Thoracic aorta (tissue), 2 donors: ENCODE measurements around the gene SGCG. TPM values are rescaled to one million over a fixed set of nuclear protein-coding genes. Genes with fewer than 3 reads are reported as not detected.
"Not testable (repeated sequence)": the region's sequence is repeated elsewhere in the genome, so short reads cannot be mapped to it uniquely, and the experiment has no call there.

Experiments
- ATAC-seq: fragments of 150-250 bp; one replicate; pipeline ENCODE4 v1.8.0; 2017; ENCODE audit warnings: low read depth; ENCODE audit not compliant: insufficient number of reproducible peaks, low FRiP score
- DNase-seq: peaks from one replicate; pipeline ENCODE4 v3.0.0-alpha.2; 2020; ENCODE audit warnings: low spot score
- H3K27ac ChIP-seq, 2 donors: fragments of 200-600 bp; sonication (generic); 1 replicate in 1 of 2; 2 replicates in 1 of 2; pipeline ENCODE4 v1.5.1; 2016; ENCODE audit warnings: mild to moderate bottlenecking in 2 of 2, moderate library complexity in 2 of 2
- H3K27me3 ChIP-seq: fragments of 200-600 bp; sonication (generic); replicated peaks from 2 replicates; pipeline ENCODE4 v1.6.0; 2016; ENCODE audit warnings: mild to moderate bottlenecking; ENCODE audit not compliant: insufficient read depth
- H3K36me3 ChIP-seq: fragments of 200-600 bp; sonication (generic); one replicate; pipeline ENCODE4 v1.5.1; 2016
- H3K4me1 ChIP-seq, 2 donors: fragments of 200-600 bp; sonication (generic); 1 replicate in 1 of 2; 2 replicates in 1 of 2; pipeline versions ENCODE4 v1.5.1 to v1.6.0; 2016; ENCODE audit warnings: low read depth in 2 of 2, mild to moderate bottlenecking in 1 of 2; ENCODE audit not compliant: control insufficient read depth in 1 of 2
- H3K4me3 ChIP-seq: fragments of 200-600 bp; sonication (generic); 2 replicates; pipeline ENCODE4 v1.5.1; 2016; ENCODE audit warnings: mild to moderate bottlenecking
- H3K9me3 ChIP-seq: fragments of 200-600 bp; sonication (generic); 2 replicates; pipeline ENCODE4 v1.5.1; 2016
- total RNA-seq, 2 donors: library from RNA; depleted of rRNA; stranded (reverse); fragments of >200 nt; gene quantifications; one replicate each; pipeline versions ENCODE4 v1.1.0 to v1.2.3, GENCODE V29; 2016
- TF ChIP-seq, protein P1 (sequence below): fragments of 200-600 bp; sonication (generic); IDR thresholded peaks from one replicate; pipeline ENCODE4 v1.5.1; 2019; ENCODE audit warnings: antibody characterized with exemption

The SGCG gene
- total RNA-seq, 2 donors from 2014 or later: 2.0 to 3.4 TPM

- no peaks in the 10 kb centered on the region for H3K36me3 ChIP-seq
- H3K9me3 ChIP-seq: no peaks in the 10 kb centered on the region
- no peak overlapping the region for H3K4me3 ChIP-seq
- no peaks in the 10 kb centered on the region for H3K27me3 ChIP-seq
- TF ChIP-seq, protein P1, sequence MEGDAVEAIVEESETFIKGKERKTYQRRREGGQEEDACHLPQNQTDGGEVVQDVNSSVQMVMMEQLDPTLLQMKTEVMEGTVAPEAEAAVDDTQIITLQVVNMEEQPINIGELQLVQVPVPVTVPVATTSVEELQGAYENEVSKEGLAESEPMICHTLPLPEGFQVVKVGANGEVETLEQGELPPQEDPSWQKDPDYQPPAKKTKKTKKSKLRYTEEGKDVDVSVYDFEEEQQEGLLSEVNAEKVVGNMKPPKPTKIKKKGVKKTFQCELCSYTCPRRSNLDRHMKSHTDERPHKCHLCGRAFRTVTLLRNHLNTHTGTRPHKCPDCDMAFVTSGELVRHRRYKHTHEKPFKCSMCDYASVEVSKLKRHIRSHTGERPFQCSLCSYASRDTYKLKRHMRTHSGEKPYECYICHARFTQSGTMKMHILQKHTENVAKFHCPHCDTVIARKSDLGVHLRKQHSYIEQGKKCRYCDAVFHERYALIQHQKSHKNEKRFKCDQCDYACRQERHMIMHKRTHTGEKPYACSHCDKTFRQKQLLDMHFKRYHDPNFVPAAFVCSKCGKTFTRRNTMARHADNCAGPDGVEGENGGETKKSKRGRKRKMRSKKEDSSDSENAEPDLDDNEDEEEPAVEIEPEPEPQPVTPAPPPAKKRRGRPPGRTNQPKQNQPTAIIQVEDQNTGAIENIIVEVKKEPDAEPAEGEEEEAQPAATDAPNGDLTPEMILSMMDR: no peak
- DNase-seq: no peak
- no peak overlapping the region for H3K27ac ChIP-seq
- H3K4me1 ChIP-seq: no peaks in the 10 kb centered on the region
- no peak for ATAC-seq
Measured at GRCh38 chr13:23279321-23279720, 98.5 kb downstream of the SGCG start.

GRCh38 chr13:23288564-23288963, 107.8 kb downstream of the SGCG start:
- Histone ChIP-seq H3K27me3 (no peaks in the 10 kb centered on the region), H3K4me1 (peaks cover 15 to 29% of the 10 kb centered on the region in 2 donors), H3K27ac (peak overlapping the region in 1 of 2 donors; percentile 6), H3K36me3 (no peaks in the 10 kb centered on the region), H3K9me3 (no peaks in the 10 kb centered on the region), H3K4me3 (peak overlapping the region; percentile 43)
- peak; percentile 36 for ATAC-seq
- TF ChIP-seq, protein P1: peak; percentile 24
- DNase-seq: no peak

DNA sequence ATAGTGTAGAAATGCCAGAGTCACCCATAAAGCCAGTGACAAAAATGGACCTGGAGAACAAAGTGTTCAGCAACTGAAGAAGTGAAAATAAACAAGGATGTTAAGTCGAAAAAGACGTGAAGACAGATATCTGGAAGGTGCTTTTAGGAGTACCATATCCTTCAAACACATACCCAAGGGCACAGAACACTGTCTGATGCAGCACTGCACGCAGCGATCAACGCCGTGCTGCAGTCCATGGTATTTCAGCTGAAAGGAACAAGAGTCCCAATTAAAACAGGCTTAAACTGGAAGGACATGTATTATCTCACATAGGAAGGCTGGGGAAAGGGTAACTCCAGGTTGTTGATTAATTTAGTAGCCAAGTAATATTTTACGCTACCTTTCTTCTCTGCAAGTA, 108.2 kb downstream of the SGCG start:
- no peaks in the 10 kb centered on the region for H3K27me3 ChIP-seq
- H3K27ac ChIP-seq: no peak overlapping the region
- ATAC-seq (no peak), DNase-seq (no peak)
- TF ChIP-seq, protein P1: no peak
- no peaks in the 10 kb centered on the region for H3K9me3 ChIP-seq
- H3K36me3 ChIP-seq: no peaks in the 10 kb centered on the region
- H3K4me3 ChIP-seq: peak overlapping the region; percentile 43
- H3K4me1 ChIP-seq: peaks cover 15 to 29% of the 10 kb centered on the region in 2 donors

GRCh38 chr13:23289917-23290357, 109.2 kb downstream of the SGCG start:
- TF ChIP-seq, protein P1: no peak
- Histone ChIP-seq H3K36me3 (no peaks in the 10 kb centered on the region), H3K4me3 (no peak overlapping the region), H3K9me3 (no peaks in the 10 kb centered on the region), H3K4me1 (peaks cover 15 to 29% of the 10 kb centered on the region in 2 donors), H3K27ac (no peak overlapping the region), H3K27me3 (no peaks in the 10 kb centered on the region)
- no peak for ATAC-seq
- no peak for DNase-seq

GRCh38 chr13:23292586-23292985, 111.8 kb downstream of the SGCG start:
- no peaks in the 10 kb centered on the region for H3K36me3 ChIP-seq
- peaks cover 15 to 28% of the 10 kb centered on the region in 2 donors for H3K4me1 ChIP-seq
- TF ChIP-seq, protein P1: no peak
- DNase-seq (no peak), ATAC-seq (no peak)
- H3K27me3 ChIP-seq: no peaks in the 10 kb centered on the region
- no peaks in the 10 kb centered on the region for H3K9me3 ChIP-seq
- no peak overlapping the region for H3K27ac ChIP-seq
- H3K4me3 ChIP-seq: no peak overlapping the region

DNA sequence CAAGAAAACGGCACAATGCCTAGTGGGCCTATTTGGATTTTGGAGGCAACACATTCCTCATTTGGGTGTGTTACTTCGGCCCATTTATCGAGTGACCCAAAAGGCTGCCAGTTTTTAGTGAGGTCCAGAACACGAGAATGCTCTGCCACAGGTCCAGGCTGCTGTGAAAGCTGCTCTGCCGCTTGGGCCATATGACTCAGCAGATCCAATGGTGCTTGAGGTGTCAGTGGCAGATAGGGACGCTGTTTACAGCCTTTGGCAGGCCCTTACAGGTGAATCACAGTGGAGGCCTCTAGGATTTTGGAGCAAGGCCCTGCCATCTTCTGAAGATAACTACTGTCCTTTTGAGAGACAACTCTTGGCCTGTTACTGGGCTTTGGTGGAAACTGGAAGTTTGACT, 134.1 kb downstream of the SGCG start:
- H3K4me3 ChIP-seq, H3K9me3 ChIP-seq, H3K36me3 ChIP-seq, H3K27me3 ChIP-seq, H3K27ac ChIP-seq, DNase-seq, ATAC-seq: not testable (repeated sequence)
- H3K4me1 ChIP-seq: peaks cover 0 to 11% of the 10 kb centered on the region in 2 donors
